HepG2 (cell line): Measurements from ENCODE around the gene CACNA1C. TPM values are rescaled to one million over a fixed set of nuclear protein-coding genes. Genes with fewer than 3 reads are reported as not detected.

Experiments used
- ATAC-seq: fragments of 200-7000 bp; cut with Tn5 transposase; 3 replicates; pipeline ENCODE4 v1.9.1; 2020; ENCODE audit warnings: mild to moderate bottlenecking, moderate library complexity
- BruUV-seq: library from RNA; stranded (reverse); fragments of 400-500 nt; replicated peaks from 2 replicates; lab custom pipeline; 2021; lab: Mats Ljungman, UMichigan
- CTCF ChIA-PET: fragments of 300-600 bp; formaldehyde crosslinking; extraction: SDS; loops from one replicate; lab custom pipeline; 2021; ENCODE audit warnings: low total read pairs, inconsistent platforms, low intra/inter-chr PET ratio; lab: Yijun Ruan, JAX
- POLR2A ChIA-PET: fragments of 350-600 bp; sonication (Branson Sonifier 250); formaldehyde crosslinking; loops from one replicate; lab custom pipeline; 2020; ENCODE audit warnings: antibody characterized with exemption, inconsistent platforms; lab: Yijun Ruan, JAX
- DNase-seq: peaks from one replicate; pipeline ENCODE4 v3.0.0-alpha.2; 2015; ENCODE audit warnings: low spot score
- FAIRE-seq: peaks from 3 replicates; lab custom pipeline; 2011; peaks lifted over from hg19 to GRCh38; lab: Jason Lieb, UNC
- H2AFZ ChIP-seq: one replicate; pipeline ENCODE4 v1.6.1; 2011; ENCODE audit warnings: low read length, inconsistent platforms
- H3K27ac ChIP-seq: fragments of 300-600 bp; 3 replicates; pipeline ENCODE4 v1.8.0; 2011; ENCODE audit warnings: mixed run types, mild to moderate bottlenecking, mixed read lengths, low read length, inconsistent platforms; ENCODE audit not compliant: insufficient read depth; ENCODE audit errors: extremely low read length
- H3K27me3 ChIP-seq, 2 experiments: fragments of 200-600 bp in 1 of 2; 2 replicates in 1 of 2; 3 replicates in 1 of 2; pipeline versions ENCODE4 v1.6.0 to v1.8.0; 2011; ENCODE audit warnings: low read length in 2 of 2, mild to moderate bottlenecking in 2 of 2, moderate library complexity in 2 of 2, inconsistent platforms in 1 of 2; ENCODE audit not compliant: insufficient read depth in 2 of 2, control insufficient read depth in 1 of 2
- H3K36me3 ChIP-seq, 2 experiments: fragments of 200-600 bp in 1 of 2; replicated peaks in 1 of 2; 2 replicates in 1 of 2; 3 replicates in 1 of 2; pipeline versions ENCODE4 v1.5.1 to v1.8.0; 2011; ENCODE audit warnings: low read length in 2 of 2, inconsistent platforms in 1 of 2; ENCODE audit not compliant: insufficient read depth in 2 of 2, control insufficient read depth in 1 of 2
- H3K4me1 ChIP-seq: 2 replicates; pipeline ENCODE4 v1.5.1; 2012; ENCODE audit warnings: low read length, inconsistent platforms; ENCODE audit not compliant: insufficient read depth
- H3K4me2 ChIP-seq: 2 replicates; pipeline ENCODE4 v1.6.0; 2011; ENCODE audit warnings: low read depth, low read length, inconsistent platforms
- H3K4me3 ChIP-seq, 3 experiments: fragments of 200-600 bp in 1 of 3; sonication (generic), shearing (Covaris generic) in 1 of 3; replicated peaks in 1 of 3; 2 replicates each; pipeline ENCODE4 v1.5.1; 2011 to 2016; ENCODE audit warnings: low read length in 3 of 3, inconsistent platforms in 2 of 3, low read depth in 2 of 3, mild to moderate bottlenecking in 2 of 3, control low read depth in 1 of 3, mixed read lengths in 1 of 3; ENCODE audit not compliant: insufficient read depth in 1 of 3
- H3K79me2 ChIP-seq: one replicate; pipeline ENCODE4 v1.6.1; 2011; ENCODE audit warnings: low read length, inconsistent platforms; ENCODE audit not compliant: insufficient read depth
- H3K9ac ChIP-seq: 2 replicates; pipeline ENCODE4 v1.6.0; 2011; ENCODE audit warnings: mild to moderate bottlenecking, low read depth, low read length, inconsistent platforms; ENCODE audit not compliant: insufficient read depth
- H3K9me3 ChIP-seq: 2 replicates; pipeline ENCODE4 v1.5.1; 2012; ENCODE audit warnings: mild to moderate bottlenecking, low read length
- H4K20me1 ChIP-seq: 2 replicates; pipeline ENCODE4 v1.6.0; 2011; ENCODE audit warnings: inconsistent platforms, mild to moderate bottlenecking, low read length, moderate library complexity; ENCODE audit not compliant: insufficient read depth
- E2F5 ChIP-seq: sonication (generic); formaldehyde crosslinking; conservative IDR thresholded peaks from 2 replicates; pipeline ENCODE4 v1.4.0; 2020; ENCODE audit warnings: missing genetic modification reagents
- KDM1A ChIP-seq: IDR thresholded peaks from 2 replicates; pipeline ENCODE4 v1.6.1; 2016; ENCODE audit warnings: missing compliant biosample characterization
- KIAA2018 ChIP-seq: sonication (generic); formaldehyde crosslinking; IDR thresholded peaks from 2 replicates; pipeline ENCODE4 v1.5.0; 2020; ENCODE audit warnings: mild to moderate bottlenecking, missing genetic modification reagents, borderline replicate concordance
- ZMAT3 ChIP-seq: sonication (generic); formaldehyde crosslinking; conservative IDR thresholded peaks from 2 replicates; pipeline ENCODE4 v1.7.0; 2021; ENCODE audit warnings: missing genetic modification reagents
- ZNF20 ChIP-seq: sonication (generic); formaldehyde crosslinking; IDR thresholded peaks from 2 replicates; pipeline ENCODE4 v1.4.0; 2020; ENCODE audit warnings: mild to moderate bottlenecking, moderate library complexity, missing genetic modification reagents
- ZNF552 ChIP-seq: sonication (generic); formaldehyde crosslinking; IDR thresholded peaks from 2 replicates; pipeline ENCODE4 v1.9.0; 2022; ENCODE audit warnings: missing genetic modification reagents, mild to moderate bottlenecking, borderline replicate concordance
- ZNF644 ChIP-seq: IDR thresholded peaks from 2 replicates; pipeline ENCODE4 v1.6.1; 2016; ENCODE audit warnings: low read depth
- WGBS: methylation state at CpG from one replicate; pipeline ENCODE4 v1.1.6; 2017; ENCODE audit warnings: low lambda C conversion rate; 5-methylcytosine and 5-hydroxymethylcytosine counted together
- in situ Hi-C: cut with HindIII; loops from 2 replicates; pipeline ENCODE4 v1.10.0; 2017; ENCODE audit warnings: low pct_unique_long_range_greater_than_20kb; ENCODE audit not compliant: extremely low pct_ligation_motif_present
- intact Hi-C: fragments of 100-400 bp; cut with micrococcal nuclease; formaldehyde crosslinking; loops from one replicate; pipeline ENCODE4 v1.10.0; 2022; ENCODE audit not compliant: unreplicated experiment
- polyA plus RNA-seq, 8 experiments: library from polyadenylated mRNA; depleted of rRNA in 3 of 8; stranded (reverse) in 7 of 8; unstranded in 1 of 8; fragments of >200 nt; fragmentation: Illumina TruSeq in 4 of 8; extraction: Trizol in 4 of 8; gene quantifications; 2 replicates each; pipeline versions ENCODE4 v1.2.1 to v1.2.3, GENCODE V29; 2011 to 2016; ENCODE audit warnings: low read depth in 4 of 8, missing spikeins in 1 of 8, mixed read lengths in 1 of 8; ENCODE audit not compliant: insufficient read depth in 1 of 8
- total RNA-seq, 5 experiments: library from RNA; depleted of rRNA; stranded (reverse); fragments of >200 nt; fragmentation: Illumina TruSeq; extraction: Trizol; gene quantifications; 2 replicates each; pipeline ENCODE4 v1.2.3, GENCODE V29; 2016; ENCODE audit warnings: low read depth in 1 of 5
- TF ChIP-seq, protein P1 (sequence below): sonication (generic); formaldehyde crosslinking; IDR thresholded peaks from 2 replicates; pipeline ENCODE4 v1.5.0; 2020; ENCODE audit warnings: mild to moderate bottlenecking, missing genetic modification reagents, borderline replicate concordance

CACNA1C gene
- total and polyA plus RNA-seq, 2 of the 13 experiments (the other 11 are each of a cell fraction or from before 2014, with no cell fraction given) = not detected

- 13% methylated on average over 3 of the region's 3 CpGs for WGBS
- no peak overlapping the region for H3K4me2 ChIP-seq
- ATAC-seq (no peak), FAIRE-seq (no peak), DNase-seq (no peak)
- in situ Hi-C loops = no loop called here
- no peaks in the 10 kb centered on the region for H3K4me1 ChIP-seq
- CTCF ChIA-PET = no interaction called here
- no peak overlapping the region for H3K9ac ChIP-seq
- no peaks in the 10 kb centered on the region for H4K20me1 ChIP-seq
- no peaks in the 10 kb centered on the region for H3K9me3 ChIP-seq
- no peak for TF ChIP-seq E2F5 (CRISPR knock-in tag)
- TF ChIP-seq ZNF20 (CRISPR knock-in tag) = no peak
- TF ChIP-seq ZNF552 = no peak
- no peak for TF ChIP-seq ZMAT3 (CRISPR knock-in tag)
- TF ChIP-seq KDM1A (CRISPR knock-in tag) = no peak
- TF ChIP-seq, protein P1, sequence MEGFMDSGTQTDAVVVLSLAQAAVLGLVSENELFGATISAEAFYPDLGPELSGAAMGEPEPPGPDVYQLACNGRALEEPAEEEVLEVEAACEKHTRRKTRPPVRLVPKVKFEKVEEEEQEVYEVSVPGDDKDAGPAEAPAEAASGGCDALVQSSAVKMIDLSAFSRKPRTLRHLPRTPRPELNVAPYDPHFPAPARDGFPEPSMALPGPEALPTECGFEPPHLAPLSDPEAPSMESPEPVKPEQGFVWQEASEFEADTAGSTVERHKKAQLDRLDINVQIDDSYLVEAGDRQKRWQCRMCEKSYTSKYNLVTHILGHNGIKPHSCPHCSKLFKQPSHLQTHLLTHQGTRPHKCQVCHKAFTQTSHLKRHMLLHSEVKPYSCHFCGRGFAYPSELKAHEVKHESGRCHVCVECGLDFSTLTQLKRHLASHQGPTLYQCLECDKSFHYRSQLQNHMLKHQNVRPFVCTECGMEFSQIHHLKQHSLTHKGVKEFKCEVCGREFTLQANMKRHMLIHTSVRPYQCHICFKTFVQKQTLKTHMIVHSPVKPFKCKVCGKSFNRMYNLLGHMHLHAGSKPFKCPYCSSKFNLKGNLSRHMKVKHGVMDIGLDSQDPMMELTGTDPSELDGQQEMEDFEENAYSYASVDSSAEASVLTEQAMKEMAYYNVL (CRISPR knock-in tag) = no peak
- TF ChIP-seq ZNF644 (CRISPR knock-in tag) = no peak
- TF ChIP-seq KIAA2018 (CRISPR knock-in tag) = no peak
- no peak overlapping the region for H3K4me3 ChIP-seq
- H2AFZ ChIP-seq = no peak overlapping the region
- H3K27ac ChIP-seq = no peak overlapping the region
- H3K36me3 ChIP-seq = no peaks in the 10 kb centered on the region
- peaks cover 0 to 21% of the 10 kb centered on the region in 2 experiments; a peak in 1 of 5 replicates for H3K27me3 ChIP-seq
- POLR2A ChIA-PET = no interaction called here
- no TSS peak for BruUV-seq
- intact Hi-C loops = no loop called here
- no peaks in the 10 kb centered on the region for H3K79me2 ChIP-seq
These were observed 29.4 kb upstream of the CACNA1C start for GRCh38 chr12:2023365-2023764.
